ENCODE measurements around the gene AXIN2.

DNA sequence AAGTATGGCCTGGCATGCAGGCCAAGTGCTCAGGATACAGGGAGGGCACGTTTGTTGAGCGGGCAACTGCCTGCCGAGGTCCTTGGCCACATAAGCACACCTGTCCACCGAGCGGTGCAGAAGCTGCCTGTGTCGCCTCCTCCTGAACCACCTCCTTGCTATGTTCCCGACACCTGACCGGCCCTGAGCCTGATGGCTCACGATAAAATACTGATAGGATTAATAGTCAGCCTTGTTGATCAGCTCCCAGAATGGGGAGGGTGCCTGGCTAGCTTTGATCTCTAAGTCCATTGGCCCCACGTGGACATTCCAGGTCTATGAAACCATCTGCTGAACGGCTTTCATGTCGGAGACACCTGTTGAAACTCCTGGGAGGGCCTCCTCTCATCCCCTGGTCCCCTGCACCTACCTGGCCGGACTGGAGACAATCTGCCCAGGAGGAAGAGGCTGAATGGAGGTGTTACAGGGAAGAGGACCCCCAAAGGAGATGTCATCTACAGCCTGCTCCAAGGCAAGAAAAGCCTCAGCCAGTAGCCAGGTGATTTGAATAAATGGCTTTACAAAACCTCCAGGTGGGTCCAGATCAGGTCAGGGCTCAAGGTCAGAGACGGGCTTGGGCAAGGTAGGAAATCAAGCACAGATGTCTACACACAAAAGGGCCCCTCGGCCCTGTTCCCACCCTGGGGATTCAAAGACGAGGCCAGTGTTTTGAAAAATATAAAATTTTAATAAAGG, 33.4 kb downstream of the AXIN2 start:
- TF ChIP-seq, protein P1, sequence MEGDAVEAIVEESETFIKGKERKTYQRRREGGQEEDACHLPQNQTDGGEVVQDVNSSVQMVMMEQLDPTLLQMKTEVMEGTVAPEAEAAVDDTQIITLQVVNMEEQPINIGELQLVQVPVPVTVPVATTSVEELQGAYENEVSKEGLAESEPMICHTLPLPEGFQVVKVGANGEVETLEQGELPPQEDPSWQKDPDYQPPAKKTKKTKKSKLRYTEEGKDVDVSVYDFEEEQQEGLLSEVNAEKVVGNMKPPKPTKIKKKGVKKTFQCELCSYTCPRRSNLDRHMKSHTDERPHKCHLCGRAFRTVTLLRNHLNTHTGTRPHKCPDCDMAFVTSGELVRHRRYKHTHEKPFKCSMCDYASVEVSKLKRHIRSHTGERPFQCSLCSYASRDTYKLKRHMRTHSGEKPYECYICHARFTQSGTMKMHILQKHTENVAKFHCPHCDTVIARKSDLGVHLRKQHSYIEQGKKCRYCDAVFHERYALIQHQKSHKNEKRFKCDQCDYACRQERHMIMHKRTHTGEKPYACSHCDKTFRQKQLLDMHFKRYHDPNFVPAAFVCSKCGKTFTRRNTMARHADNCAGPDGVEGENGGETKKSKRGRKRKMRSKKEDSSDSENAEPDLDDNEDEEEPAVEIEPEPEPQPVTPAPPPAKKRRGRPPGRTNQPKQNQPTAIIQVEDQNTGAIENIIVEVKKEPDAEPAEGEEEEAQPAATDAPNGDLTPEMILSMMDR (IDR thresholded peaks at IDR 0.05): no peak
- TF ChIP-seq POLR2A (IDR thresholded peaks at IDR 0.05) (no peak), EP300 (IDR thresholded peaks at IDR 0.05) (no peak)

Measured in tibial nerve (tissue), 4 donors.